A549 treated with AZD2906 at 1 μM for 4 hours (cell line): ENCODE results near the gene DENND5B. TPM values are rescaled to one million over a fixed set of nuclear protein-coding genes. Genes with fewer than 3 reads are reported as not detected.

ENCODE experiments used
- total RNA-seq: library from RNA; stranded (reverse); fragments of 200-300 nt; extraction: Qiagen RNA extraction; gene quantifications from 5 replicates; pipeline ENCODE4 v1.2.3, GENCODE V29; 2022

DENND5B gene
- 10.7 to 12.9 TPM (median 12.1 TPM) in 5 replicates for total RNA-seq

GRCh38 chr12:31590642-31591379 is at the start of gene DENND5B:
Gene DENND5B (minus strand): TSS chr12:31591136. CDS start chr12:31590832, 304 bp downstream.

Other genes starting within 250 kb of the DENND5B start
- gene ETFBKMT, start 68.6 kb upstream of the DENND5B start, total RNA-seq: 0.78 to 1.1 TPM (median 0.87 TPM) in 5 replicates
- 8.1 to 12.0 TPM (median 9.0 TPM) in 5 replicates for gene AMN1, start 137.9 kb upstream of the DENND5B start, total RNA-seq